ENCODE measurements around the gene RNF223. TPM values are rescaled to one million over a fixed set of nuclear protein-coding genes. Genes with fewer than 3 reads are reported as not detected.
"Not testable (repeated sequence)": the region's sequence is repeated elsewhere in the genome, so short reads cannot be mapped to it uniquely, and the experiment has no call there.

Gene RNF223
- total RNA-seq, 1 donor from 2014 or later = not detected

DNA sequence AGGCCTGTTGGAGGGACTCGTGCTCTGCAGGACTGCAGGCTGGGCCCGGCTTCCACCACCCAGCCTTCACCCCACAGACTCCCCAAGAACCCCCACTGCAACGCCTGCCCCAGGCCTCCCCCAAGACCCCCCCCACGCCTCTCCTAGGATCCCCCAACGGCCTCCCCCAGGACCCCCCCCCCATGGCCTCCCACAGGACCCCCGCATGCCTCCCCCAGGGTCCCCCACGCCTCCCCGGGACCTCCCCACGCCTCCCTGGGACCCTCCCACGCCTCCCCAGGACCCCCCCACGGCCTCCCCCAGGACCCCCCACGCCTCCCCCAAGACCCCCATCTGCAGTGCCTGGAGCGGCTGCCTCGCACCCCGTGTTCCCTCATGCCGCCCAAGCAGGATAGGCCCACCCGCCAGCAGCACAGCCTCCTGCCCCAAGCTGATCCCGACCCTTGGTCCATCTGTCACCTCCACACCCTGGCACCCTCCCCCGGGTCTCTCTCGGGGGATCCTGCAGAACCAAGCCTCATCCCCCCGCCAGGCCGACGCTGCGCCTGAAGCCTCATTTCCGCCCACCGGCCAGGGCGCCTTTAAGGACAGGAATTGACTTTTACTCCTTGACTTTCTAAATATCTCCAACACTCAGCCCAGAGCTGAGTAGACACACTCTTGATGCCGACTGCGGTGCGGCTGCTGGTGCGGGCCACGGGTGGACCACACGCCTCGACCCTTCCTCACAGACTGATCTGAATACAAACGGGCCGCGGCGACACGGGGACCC is 14.1 kb upstream of the RNF223 start:
- ATAC-seq (no peak), DNase-seq (ENCODE audit: low spot score) (peak; percentile 39)

DNA sequence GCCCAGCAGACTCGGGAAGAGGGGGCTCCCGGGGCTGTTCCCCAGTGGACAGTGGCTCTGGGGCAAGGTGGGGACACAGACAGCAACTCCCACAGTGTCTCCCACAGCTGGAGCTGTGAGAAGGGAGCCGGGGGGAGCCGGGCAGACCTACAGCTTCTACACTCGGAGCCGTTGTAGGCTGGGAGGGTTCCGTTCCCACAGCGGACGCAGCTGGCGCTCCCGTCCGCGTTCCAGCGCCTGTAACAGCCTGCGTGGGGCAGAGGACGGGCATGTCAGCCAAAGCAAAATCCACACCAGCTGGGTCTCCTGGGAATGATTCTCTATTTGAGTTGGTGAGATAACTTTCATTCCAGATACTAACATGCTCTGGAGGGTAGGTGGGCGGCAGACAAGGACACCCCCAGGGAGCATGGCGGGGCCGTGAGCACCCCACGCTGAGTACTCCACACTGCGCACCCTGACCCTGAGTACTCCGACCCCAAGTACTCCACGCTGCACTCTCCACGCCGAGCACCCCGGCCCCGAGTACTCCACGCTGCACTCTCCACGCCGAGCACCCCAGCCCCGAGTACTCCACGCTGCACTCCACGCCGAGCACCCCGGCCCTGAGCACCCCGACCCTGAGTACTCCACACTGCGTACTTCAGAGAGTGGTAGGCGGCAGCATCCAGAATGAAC is 13.4 kb upstream of the RNF223 start:
- DNase-seq (ENCODE audit: low spot score) (peak; percentile 40), ATAC-seq (no peak)

DNA sequence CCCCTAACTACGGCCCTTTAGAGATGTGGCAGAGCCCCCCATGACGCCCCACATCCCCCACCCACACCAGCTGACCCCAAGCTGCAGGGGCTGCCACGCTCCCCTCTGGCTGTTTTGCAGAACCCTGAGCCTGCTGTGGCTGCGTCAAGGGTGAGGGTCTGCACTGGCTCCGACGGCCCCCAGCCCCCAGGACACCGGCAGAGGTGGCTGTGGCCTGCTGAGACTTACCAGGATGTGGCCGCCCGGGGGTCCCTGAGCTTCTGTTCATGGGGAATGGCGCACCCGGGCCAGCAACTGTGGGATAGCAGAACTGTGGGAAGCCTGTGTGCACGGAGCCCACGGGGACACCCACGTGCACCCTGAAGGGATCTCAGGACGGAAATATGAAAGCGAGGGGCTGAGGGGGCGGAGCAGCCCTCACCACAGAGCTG is 12.8 kb upstream of the RNF223 start:
- peak; percentile 38 for DNase-seq (ENCODE audit: low spot score)
- ATAC-seq = no peak

DNA sequence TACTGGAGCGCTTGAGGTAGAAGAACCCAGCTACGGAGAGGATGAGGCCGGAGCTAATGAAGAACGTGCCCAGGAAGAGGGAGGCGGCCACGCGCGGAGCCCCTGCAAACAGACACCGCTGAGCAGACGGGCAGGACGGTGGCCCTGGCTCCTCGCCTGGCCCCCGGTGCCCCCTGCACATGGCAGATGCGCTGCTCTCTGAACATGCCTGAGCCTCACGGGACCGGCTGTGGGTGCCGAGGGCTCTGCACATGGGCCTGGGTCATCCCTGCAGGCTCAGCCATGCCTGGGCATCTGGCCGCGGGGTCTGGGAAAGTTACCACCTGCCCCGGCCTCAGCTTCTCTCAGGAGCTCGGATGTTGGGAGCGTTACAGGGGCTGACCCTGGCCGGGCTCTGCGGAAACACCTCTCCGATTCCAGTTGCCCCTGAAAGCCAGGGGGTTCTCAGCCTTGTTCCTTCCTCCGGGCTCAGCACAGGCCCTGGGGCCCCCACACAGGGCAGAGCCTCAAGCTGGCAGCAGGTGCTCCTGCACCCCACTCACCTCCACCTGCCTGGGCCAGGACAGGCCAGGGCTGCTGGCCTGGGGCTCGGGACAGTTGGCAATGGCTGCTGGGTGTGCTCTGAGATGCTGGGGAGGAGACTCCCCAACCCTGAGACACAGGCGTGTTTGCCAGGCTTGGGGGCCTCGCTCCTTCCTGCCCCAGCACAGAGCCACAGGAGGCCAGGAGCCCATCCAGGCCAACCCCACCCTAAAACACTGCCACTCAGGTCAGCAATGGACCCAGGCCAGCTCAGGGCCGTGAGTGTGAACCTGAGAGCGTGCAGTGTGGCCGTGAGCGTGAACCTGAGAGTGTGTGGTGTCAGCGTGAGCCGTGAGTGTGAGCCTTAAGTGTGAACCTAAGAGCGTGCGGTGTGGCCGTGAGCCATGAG is 12.1 kb upstream of the RNF223 start:
- no peak for ATAC-seq
- DNase-seq (ENCODE audit: low spot score) = peak; percentile 44

DNA sequence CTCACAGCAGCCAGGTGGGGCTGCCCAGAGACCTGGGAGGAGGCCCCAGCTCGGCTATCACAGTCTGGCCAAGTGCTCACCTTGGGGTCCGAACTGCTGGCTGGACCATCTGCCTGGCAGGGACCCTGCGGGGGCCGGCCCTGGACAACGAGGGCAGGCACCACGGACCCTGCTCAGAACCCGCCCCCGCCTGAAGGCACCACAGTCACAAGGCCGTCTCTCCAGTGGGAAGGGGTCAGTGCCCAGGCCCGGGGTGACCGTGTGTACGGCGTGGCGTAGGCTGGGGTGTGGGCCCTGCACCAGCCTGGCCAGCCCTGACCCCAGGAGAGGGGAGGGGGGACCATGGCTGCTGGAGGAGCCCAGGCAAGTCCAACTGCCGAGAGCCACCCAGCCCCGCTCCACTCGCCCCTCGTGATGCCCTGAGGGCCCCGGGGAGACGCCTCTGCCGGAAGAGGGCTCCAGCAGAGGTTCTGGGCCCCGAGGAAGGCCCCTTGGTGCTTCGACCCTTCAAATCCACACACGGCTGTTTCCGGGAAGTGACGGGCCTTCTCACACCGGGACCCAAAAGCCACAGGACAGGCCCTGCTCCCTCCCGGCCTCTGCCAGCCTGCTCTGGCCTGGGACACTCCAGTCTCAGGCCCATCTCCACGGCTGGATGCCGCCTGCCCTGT is 11.2 kb upstream of the RNF223 start:
- DNase-seq (ENCODE audit: low spot score) (no peak), ATAC-seq (no peak)

- DNase-seq (ENCODE audit: low spot score) (no peak), ATAC-seq (no peak)
Measured at GRCh38 chr1:1084372-1085170, 10.5 kb upstream of the RNF223 start.

DNA sequence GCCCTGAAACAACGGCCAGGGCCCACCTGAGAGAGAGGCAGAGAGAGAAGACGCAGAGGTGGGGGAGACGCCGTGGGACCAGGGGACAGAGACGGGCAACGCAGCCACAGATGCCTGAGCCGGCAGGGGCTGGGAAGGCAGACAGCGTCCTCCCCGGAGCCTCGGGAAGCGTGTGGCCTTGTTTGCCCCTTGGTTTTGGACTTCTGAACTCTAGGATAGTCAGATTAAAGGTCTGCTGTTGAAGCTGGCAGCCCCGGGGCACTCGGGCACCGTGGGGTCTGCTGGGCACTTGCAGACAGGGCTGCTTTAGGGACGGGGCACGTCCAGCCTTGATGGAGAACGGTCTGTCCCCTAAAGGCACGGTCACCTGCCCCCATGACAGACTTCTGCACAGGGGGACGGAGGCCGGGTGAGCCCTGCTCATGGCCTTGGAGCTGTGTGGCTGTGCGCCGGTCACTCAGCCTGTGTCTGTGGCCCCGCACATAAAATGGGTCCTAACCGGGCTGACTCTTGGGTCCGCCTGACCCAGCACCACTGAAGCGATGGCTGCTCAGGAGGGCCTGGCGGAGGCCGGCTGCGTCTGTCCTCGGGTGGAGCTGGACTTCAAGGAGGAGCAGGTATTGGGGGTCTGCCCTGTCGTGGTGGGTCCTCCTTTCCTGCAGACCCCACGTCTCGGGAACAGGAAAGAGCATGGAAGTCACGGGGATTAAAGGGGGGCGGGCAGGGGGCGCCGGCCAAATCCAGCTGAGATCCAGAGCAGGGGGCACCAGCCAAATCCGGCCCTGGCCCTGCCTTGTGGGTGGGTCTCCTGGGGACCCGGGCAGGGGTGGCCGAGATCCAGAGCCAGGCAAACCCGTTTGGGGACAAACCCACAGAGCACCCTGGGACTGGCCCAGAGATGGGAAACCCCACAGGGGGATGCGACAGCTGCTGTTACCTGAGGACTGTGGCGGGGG is 9.6 kb upstream of the RNF223 start:
- DNase-seq (ENCODE audit: low spot score) = no peak

DNA sequence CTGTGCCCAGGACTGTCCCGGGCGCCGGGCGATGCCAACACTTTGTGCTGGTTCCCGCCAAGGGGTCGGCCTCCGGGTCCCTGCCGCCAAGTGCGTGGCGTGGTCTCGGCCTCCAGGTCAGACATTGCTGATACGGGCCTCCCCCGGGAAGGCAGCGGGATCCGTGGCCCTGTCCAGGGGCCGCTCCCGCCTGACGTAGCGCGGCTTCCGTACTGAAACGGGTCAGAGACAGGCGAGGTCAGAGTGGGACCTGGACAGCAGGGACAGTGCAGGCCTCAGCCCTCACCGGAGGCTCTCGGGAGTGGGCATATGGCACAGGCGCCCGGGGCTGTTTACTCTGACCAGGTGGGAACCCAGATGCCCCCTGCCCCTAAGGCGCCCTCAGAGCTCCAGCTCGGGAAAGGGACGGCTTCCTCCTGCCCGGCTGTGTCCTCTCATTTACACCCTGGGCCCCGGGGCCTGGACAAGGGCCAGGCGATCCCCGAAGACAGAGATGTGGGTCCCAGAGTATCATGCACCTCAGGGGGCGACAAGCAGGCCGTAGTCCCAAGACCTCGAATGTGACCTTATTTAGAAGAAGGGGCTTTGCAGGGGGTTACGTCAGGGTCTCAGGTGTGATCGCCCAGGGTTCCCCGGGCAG is 8.8 kb upstream of the RNF223 start:
- ATAC-seq (no peak), DNase-seq (ENCODE audit: low spot score) (no peak)

More for the DNA sequence above, 9.6 kb upstream of the RNF223 start:
- ATAC-seq = no peak

GRCh38 chr1:1082239-1082775 is 8.2 kb upstream of the RNF223 start:
- DNase-seq (ENCODE audit: low spot score) (no peak), ATAC-seq (no peak)

DNA sequence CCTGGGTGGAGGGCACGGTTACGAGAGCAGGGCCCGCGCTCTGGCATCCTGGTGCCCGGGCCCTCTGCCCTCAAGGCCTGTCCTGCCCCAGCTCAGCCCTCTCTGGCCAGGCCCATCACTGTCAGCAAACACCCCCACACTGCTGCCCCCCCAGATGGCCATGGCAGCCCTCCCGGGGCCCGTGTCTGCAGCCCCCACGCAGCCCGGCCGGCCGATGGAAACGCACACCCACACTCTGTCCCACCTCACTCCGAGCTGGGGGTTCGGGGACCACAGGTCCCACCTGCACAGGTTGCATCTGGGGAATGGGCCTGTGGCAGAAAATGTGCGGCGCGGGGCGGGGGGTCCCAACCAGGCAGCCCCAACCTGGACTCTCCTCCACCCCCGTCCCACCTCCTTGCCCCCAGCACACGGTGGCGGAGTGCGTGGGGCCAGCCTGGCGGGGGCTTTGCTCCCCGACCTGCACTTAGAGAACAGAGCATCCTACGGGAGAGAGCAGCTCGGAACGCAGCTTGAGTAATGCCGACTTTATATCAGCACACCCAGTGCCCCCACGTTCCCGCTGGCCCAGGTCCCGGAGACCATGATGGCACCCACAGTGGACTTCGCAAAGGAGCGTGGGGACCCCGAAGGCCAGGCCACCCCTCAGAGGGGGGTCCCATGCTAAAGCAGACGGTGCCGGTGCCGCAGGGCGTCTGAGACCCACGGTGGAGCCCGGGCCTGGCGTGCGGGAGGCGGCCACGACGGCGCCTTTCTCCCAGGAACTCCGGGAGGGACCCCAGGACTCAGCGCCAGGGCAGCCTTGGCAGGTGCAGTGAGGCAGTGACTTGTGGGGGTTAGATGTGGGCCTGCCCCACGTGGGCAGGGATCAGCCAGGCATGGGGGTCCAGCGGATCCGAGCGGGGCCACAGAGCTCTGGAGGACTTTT is 7.5 kb upstream of the RNF223 start:
- no peak for DNase-seq (ENCODE audit: low spot score)

GRCh38 chr1:1080951-1081310 is 6.8 kb upstream of the RNF223 start:
- DNase-seq (ENCODE audit: low spot score) = no peak
- no peak for ATAC-seq

More for the DNA sequence above, 7.5 kb upstream of the RNF223 start:
- no peak for ATAC-seq

GRCh38 chr1:1080122-1080757 is 6.1 kb upstream of the RNF223 start:
- ATAC-seq = peak; percentile 64
- DNase-seq (ENCODE audit: low spot score) = peak; percentile 49

- peak; percentile 76 for DNase-seq (ENCODE audit: low spot score)
Measured at GRCh38 chr1:1079408-1080121, 5.5 kb upstream of the RNF223 start.

DNA sequence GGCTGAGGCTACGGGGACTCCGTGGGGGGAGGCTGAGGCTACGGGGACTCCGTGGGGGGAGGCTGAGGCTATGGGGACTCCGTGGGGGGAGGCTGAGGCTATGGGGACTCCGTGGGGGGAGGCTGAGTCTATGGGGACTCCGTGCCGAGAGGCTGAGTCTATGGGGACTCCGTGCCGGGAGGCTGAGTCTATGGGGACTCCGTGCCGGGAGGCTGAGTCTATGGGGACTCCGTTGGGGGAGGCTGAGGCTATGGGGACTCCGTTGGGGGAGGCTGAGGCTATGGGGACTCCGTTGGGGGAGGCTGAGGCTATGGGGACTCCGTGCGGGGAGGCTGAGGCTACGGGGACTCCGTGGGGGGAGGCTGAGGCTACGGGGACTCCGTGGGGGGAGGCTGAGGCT is 3.3 kb upstream of the RNF223 start:
- ATAC-seq; DNase-seq (ENCODE audit: low spot score): not testable (repeated sequence)

More at GRCh38 chr1:1079408-1080121, 5.5 kb upstream of the RNF223 start:
- ATAC-seq = peak; percentile 82

DNA sequence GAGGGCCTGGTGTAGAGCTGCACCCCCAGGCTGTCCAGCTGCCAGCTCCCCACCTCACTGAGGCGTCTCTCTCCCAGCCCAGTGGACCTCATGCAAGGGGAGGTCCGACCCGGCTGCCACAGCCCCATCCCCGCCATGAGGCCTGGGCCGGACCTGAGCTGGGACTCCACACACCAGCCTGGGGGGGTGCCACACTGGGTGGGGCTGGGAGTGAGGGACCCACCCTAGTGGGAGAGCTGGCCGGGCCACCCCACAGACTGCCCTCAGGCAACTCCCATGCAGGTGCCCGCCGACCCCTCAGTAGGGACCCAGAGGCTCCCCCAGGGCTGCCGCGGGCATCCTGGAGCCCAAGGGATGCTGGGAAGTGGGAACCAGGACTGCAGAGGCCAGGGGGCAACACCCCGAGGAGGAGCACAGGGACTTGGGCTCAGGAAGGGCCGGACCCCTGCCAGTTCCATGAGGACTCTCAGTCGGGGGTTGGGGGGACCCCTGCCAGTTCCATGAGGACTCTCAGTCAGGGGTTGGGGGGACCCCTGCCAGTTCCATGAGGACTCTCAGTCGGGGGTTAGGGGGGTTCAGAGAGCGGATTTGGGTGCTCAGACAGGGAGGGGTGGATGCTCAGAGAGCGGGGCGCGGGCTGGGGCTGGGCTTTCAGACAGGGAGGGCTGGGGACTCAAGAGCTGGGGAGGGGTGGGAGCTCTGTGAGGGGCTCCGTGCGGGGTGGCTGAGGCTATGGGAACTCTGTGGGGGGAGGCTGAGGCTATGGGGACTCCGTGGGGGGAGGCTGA is 1.2 kb upstream of the RNF223 start:
- DNase-seq (ENCODE audit: low spot score) = peak; percentile 44

More for the DNA sequence above, 1.2 kb upstream of the RNF223 start:
- ATAC-seq = no peak
